GM12874 (cell line): ENCODE measurements around the gene NUMA1.

Experiments used
- CTCF ChIP-seq: IDR thresholded peaks from 2 replicates; pipeline ENCODE4 v1.5.1; 2011; ENCODE audit warnings: low read depth, mild to moderate bottlenecking, control low read depth, low read length, moderate library complexity; ENCODE audit not compliant: insufficient read depth

The NUMA1 gene

GRCh38 chr11:71990701-71991100 is 89.6 kb downstream of the NUMA1 start:
- no peak for TF ChIP-seq CTCF

GRCh38 chr11:71988050-71988449 is 92.3 kb downstream of the NUMA1 start:
- TF ChIP-seq CTCF = no peak

GRCh38 chr11:71987521-71987920 is 92.8 kb downstream of the NUMA1 start:
- no peak for TF ChIP-seq CTCF

- TF ChIP-seq CTCF = no peak
Measured at GRCh38 chr11:71986131-71986530, 94.2 kb downstream of the NUMA1 start.

- TF ChIP-seq CTCF = no peak
Measured at GRCh38 chr11:71979602-71980001, 100.7 kb downstream of the NUMA1 start.

GRCh38 chr11:71979094-71979493 is 101.2 kb downstream of the NUMA1 start:
- no peak for TF ChIP-seq CTCF

- TF ChIP-seq CTCF = peak; percentile 42; the same call in 1 of the 2 replicates
Measured at GRCh38 chr11:71977743-71978418, 102.5 kb downstream of the NUMA1 start.
